GM10847 (cell line): ENCODE results near the gene FANCD2.

Experiments
- POLR2A ChIP-seq: IDR thresholded peaks from 2 replicates; pipeline ENCODE4 v1.6.1; 2011; ENCODE audit not compliant: insufficient read length; ENCODE audit errors: extremely low read depth

Gene FANCD2

GRCh38 chr3:10140996-10141546 lies 114.8 kb downstream of the FANCD2 start:
- TF ChIP-seq POLR2A, result no peak

GRCh38 chr3:10142707-10143560 lies 116.7 kb downstream of the FANCD2 start:
- TF ChIP-seq POLR2A, result no peak

- TF ChIP-seq POLR2A, result no peak
These were observed 119.4 kb downstream of the FANCD2 start for GRCh38 chr3:10145685-10146084.

GRCh38 chr3:10149226-10149625 lies 123.0 kb downstream of the FANCD2 start:
- TF ChIP-seq POLR2A, result no peak

- no peak for TF ChIP-seq POLR2A
These were observed 124.8 kb downstream of the FANCD2 start for GRCh38 chr3:10150987-10151386.
